ENCODE measurements around the gene FAIM2. TPM values are rescaled to one million over a fixed set of nuclear protein-coding genes. Genes with fewer than 3 reads are reported as not detected.

The FAIM2 gene
- total and polyA plus RNA-seq, 10 of the 15 experiments (the other 5 are each of a cell fraction or from before 2014, with no cell fraction given): not detected

DNA sequence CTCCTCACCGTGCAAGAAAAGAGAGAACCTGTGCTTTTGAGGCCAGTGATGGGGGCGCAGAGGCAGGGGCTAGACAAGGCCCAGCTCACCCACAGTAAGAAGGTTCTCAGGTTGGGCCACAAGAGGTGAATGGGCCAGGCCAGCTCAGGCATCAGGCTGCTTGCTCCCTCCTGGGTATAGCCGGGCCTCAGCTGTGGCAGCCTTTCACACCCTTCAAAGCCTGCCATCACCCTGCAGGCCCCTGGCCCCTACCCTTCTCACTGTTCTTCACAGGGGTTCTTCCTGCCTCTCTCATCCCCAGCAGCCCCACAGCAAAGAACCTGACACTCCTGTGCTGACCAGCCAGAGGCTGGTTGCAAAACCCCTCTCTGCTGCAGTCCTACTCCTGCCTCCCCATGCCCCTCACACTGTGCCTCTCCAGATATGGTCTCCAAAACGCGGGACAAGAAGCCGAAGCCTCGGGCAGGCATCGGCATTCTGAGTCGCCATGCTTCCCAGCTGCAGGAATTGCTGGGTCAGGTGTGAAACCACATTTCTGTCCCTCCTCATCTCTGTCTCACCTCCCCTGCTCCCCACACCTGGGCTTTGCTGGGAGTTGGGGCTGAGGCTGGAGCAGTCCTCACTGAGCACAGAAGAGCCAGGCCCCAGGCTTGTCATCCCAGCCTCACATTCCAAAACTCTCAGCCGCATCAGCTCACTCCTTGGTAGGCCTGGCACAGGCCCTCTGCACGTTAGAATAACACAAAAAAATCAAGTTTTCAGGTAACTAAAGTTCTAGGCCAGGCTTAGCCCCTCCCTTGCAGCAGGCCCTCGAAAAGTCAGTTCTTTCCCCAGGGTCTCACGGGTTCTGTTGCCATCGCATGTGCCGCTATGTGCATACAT lies 6.9 kb upstream of the FAIM2 start:
- SMC1A ChIA-PET (ENCODE audit: uncharacterized antibody, unreplicated experiment): no interaction called here
- H3K4me2 ChIP-seq (ENCODE audit: control insufficient read depth, insufficient read depth): no peak overlapping the region
- H3K9me3 ChIP-seq (replicated peaks; ENCODE audit: control insufficient read depth, insufficient read depth, low read length): no peaks in the 10 kb centered on the region
- no peak for DNase-seq (ENCODE audit: low read depth, low spot score)
- no peak overlapping the region for H2AFZ ChIP-seq (ENCODE audit: control insufficient read depth, low read depth, low read length)
- RAD21 ChIA-PET (ENCODE audit: unreplicated experiment): no interaction called here
- H3K36me3 ChIP-seq (ENCODE audit: control insufficient read depth in 2 of 2, insufficient read depth in 2 of 2, low read length in 1 of 2): no peaks in the 10 kb centered on the region
- no peak overlapping the region for H3K9ac ChIP-seq (ENCODE audit: control insufficient read depth, insufficient read depth, low read length)
- intact Hi-C loops (cut with micrococcal nuclease; ENCODE audit: unreplicated experiment) (no loop called here), in situ Hi-C loops (cut with MboI) (no loop called here)
- 0 out of 4 replicates have a peak, but pooled peaks cover 0 to 3% of the 10 kb centered on the region in 2 experiments for H3K27me3 ChIP-seq (replicated peaks in 1 of 2; ENCODE audit: control insufficient read depth in 2 of 2, insufficient read depth in 2 of 2, low read length in 1 of 2)
- no TSS peak for BruUV-seq (replicated peaks)
- no peak for TF ChIP-seq ZBED1 (IDR thresholded peaks at IDR 0.05; ENCODE audit: borderline replicate concordance)
- TF ChIP-seq RUNX3 (IDR thresholded peaks at IDR 0.05; ENCODE audit: low read length): no peak
- TF ChIP-seq POLR2A (IDR thresholded peaks at IDR 0.05; ENCODE audit: low read depth, low read length): no peak
- TF ChIP-seq, protein P1, sequence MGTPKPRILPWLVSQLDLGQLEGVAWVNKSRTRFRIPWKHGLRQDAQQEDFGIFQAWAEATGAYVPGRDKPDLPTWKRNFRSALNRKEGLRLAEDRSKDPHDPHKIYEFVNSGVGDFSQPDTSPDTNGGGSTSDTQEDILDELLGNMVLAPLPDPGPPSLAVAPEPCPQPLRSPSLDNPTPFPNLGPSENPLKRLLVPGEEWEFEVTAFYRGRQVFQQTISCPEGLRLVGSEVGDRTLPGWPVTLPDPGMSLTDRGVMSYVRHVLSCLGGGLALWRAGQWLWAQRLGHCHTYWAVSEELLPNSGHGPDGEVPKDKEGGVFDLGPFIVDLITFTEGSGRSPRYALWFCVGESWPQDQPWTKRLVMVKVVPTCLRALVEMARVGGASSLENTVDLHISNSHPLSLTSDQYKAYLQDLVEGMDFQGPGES (IDR thresholded peaks at IDR 0.05): no peak
- no peak for TF ChIP-seq SP1 (IDR thresholded peaks at IDR 0.05; ENCODE audit: low read depth, low read length)
- no peak for TF ChIP-seq MEF2B (IDR thresholded peaks at IDR 0.05; ENCODE audit: partially characterized antibody, poor library complexity, severe bottlenecking)
- no peak for TF ChIP-seq ZNF217 (IDR thresholded peaks at IDR 0.05)
- no peak for TF ChIP-seq CEBPB (IDR thresholded peaks at IDR 0.05; ENCODE audit: borderline replicate concordance in 1 of 2, low read depth in 2 of 2, low read length in 2 of 2)
- no peaks in the 10 kb centered on the region for H4K20me1 ChIP-seq (ENCODE audit: control insufficient read depth, insufficient read depth)
- no peaks in the 10 kb centered on the region for H3K4me1 ChIP-seq (ENCODE audit: control insufficient read depth, insufficient read depth, low read length)
- ATAC-seq: no peak
- no peak overlapping the region for H3K4me3 ChIP-seq
- FAIRE-seq: no peak
- no peaks in the 10 kb centered on the region for H3K79me2 ChIP-seq (ENCODE audit: control insufficient read depth, insufficient read depth, low read length)
- POLR2A ChIA-PET: no interaction called here
- 60% methylated on average over 15 of the region's 15 CpGs for WGBS (ENCODE audit: insufficient coverage, insufficient replicate concordance, low lambda C conversion rate, missing lambda C conversion rate)
- no peak overlapping the region for H3K27ac ChIP-seq (ENCODE audit: control insufficient read depth, insufficient read depth)
- CTCF ChIA-PET: interaction anchor here (1.1 kb wide), 1 partner anchor 35 kb away, joined by 3 read pairs; no protein-coding TSS in a partner anchor

Measured in GM12878 (cell line).